Activated CD8-positive, alpha-beta memory T cell treated with anti-CD3 and anti-CD28 coated beads for 36 hours (primary cell): ENCODE results near the gene HSD17B8. TPM values are rescaled to one million over a fixed set of nuclear protein-coding genes. Genes with fewer than 3 reads are reported as not detected.

Experiments
- CTCF ChIA-PET: fragments of 350-600 bp; sonication (Branson Sonifier 250); formaldehyde crosslinking; loops from one replicate; lab custom pipeline; 2021; ENCODE audit warnings: antibody characterized with exemption; lab: Charles Lee
- POLR2A ChIA-PET: fragments of 350-600 bp; sonication (Branson Sonifier 250); formaldehyde crosslinking; loops from one replicate; lab custom pipeline; 2021; ENCODE audit warnings: antibody characterized with exemption; lab: Charles Lee
- total RNA-seq, 2 experiments: library from RNA; stranded (reverse); gene quantifications; one replicate each; pipeline ENCODE4 v1.2.3, GENCODE V29; 2021

HSD17B8 gene
- total RNA-seq, 2 experiments from 2014 or later = 20.6 to 25.4 TPM

DNA sequence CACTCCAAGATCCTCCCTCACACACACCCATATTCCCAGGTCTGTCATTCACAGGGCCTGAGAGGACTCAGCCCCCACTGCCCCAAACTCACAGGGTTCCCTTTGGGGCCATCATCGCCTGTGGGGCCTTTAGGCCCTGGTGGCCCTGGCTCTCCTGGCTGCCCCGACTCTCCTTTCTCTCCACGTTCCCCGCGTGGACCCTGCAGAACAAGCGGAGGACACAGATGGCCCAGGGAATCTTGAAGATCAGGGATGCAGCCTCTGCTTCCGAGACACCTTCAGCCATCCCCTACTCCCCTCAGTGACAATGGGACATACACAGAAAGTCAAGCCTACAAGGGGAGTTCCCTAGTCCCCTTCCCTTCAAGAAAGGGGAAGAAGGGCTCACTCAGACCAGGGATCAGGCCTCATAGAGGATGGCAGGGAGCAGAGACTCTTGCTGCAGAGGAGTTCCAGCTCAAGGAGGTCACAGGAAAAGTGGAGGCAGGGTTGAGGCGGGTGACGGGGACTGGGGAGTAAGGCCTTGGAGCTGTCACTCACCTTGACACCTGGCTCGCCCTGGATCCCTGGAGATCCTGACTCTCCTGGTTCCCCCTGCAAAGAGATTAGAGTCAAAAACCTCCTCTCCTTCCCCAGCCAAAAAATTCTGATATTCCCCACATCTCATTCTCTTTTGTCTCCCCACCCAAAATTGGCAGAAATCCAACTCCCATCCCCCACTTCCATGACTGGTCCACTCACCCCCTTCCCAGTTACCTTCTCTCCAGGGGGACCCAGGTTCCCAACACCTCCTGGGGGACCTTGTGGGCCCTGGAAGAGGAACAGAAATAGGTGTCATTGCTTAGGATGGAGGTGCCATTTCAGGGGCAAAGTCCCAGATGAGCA lies 34.9 kb upstream of the HSD17B8 start:
- POLR2A ChIA-PET = no interaction called here
- CTCF ChIA-PET = no interaction called here

DNA sequence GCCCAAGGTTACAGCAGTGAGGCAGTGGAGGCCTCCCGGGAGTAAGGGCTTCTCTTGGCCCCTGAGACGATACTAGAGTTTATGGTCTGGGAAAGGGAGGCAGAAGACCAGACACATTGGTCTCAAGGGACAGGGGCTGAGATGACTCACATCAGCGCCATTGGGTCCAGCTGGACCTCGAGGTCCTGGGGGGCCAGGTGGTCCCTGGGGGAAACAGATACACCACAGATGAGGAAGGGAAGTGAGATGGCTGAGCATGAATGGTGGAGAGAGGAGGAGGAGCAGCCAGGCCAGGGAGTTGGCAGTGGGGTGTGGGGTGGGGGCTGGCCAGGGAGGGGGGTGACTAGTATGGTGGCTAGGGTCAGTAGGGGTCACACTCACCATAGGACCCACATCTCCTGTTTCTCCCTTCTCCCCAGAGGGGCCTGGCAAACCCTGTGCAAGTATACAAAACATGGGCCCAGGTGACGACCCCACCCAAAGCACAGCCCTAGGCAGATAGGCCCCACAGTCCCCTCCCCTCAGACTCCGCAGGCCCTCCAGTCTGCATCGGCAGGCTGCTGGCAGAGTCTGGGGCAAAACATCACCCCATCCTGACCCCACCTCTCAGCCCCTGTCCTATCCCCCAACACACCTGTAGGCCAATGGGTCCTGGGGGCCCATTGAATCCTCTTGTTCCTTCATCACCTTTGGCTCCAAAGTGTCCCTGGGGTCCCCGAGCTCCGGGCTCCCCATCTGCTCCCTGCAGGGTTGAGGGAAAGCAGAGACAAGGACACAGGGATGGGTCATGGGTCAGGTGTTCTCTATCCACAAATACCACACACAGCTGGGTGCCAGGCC lies 34.1 kb upstream of the HSD17B8 start:
- ChIA-PET CTCF (no interaction called here), POLR2A (no interaction called here)

DNA sequence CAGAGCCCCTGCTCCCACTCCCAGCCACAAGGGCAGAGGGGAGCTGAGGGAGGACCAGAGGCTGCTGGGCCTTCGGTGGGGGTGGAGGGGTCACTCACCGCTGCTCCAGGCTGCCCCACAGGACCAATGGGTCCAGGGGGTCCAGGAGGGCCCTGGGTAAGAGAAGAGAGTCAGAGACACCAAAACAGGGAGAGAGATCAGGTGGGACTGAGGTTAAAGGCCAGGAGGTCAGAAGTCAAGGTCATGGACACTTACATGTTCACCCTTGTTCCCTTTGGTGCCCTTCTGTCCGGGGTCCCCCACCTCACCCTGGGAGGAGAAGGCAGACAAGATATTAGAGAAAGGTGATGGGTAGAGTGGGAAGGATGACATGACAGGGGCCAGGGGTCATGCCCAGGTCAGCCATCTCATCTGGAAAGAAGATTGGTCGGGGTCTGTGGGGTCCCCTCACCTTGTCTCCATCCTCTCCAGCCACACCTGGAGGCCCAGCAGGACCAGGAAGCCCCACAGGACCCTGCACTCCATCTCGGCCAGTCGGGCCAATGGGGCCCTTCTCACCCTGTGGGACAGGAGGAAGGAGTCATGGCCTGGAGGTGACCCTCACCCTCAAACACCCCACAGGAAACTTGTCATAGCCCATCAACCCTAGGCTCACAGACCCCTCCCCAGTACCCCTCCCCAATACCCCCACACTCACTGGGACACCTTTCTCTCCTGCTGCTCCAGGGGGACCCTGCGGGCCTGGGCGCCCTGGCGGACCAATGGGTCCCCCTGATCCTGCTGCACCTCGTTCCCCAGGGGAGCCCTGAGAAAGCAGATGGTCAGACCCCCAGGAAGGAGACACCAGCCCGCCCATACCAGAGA lies 33.2 kb upstream of the HSD17B8 start:
- CTCF ChIA-PET = no interaction called here
- POLR2A ChIA-PET = no interaction called here

DNA sequence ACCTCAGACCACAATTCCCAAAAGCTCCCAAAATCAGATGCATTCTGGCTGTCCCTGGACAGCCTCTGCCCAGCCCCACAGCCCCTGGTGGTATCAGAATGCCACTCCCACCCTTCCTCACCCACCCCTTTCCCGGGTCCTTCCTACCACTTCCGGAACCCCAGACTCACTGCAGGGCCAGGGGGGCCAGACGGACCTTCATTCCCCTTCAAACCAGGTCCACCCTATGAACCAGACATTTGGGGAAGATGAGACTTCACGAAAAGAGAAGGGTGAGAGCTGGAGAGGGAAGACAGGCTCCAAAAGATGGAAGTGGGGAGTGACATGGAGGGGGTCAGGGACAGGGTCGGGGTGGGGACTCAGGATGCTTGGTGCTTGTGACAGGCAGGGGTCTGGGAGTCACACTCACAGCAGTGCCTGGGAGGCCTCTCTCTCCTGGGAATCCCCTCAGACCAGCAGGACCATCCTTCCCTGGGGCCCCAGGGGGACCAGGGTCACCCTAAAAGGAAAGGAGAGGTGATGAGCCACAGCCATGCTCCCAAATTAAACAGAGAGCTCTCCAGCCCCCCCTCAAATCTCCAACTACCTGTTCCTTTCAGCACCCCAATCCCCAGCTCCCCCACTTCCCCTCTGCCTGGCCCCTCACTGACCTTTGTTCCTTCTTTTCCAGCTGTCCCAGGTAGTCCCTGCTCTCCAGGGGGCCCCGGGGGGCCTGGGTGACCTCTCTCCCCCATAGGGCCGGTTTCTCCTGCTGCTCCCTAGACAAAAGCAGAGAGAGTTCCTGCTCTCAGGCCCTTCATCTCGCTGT lies 32.4 kb upstream of the HSD17B8 start:
- CTCF ChIA-PET = interaction anchor here (0.7 to 1.2 kb wide), 2 partner anchors 13 to 52 kb away, joined by 4 read pairs; no protein-coding TSS in a partner anchor
- POLR2A ChIA-PET = no interaction called here

DNA sequence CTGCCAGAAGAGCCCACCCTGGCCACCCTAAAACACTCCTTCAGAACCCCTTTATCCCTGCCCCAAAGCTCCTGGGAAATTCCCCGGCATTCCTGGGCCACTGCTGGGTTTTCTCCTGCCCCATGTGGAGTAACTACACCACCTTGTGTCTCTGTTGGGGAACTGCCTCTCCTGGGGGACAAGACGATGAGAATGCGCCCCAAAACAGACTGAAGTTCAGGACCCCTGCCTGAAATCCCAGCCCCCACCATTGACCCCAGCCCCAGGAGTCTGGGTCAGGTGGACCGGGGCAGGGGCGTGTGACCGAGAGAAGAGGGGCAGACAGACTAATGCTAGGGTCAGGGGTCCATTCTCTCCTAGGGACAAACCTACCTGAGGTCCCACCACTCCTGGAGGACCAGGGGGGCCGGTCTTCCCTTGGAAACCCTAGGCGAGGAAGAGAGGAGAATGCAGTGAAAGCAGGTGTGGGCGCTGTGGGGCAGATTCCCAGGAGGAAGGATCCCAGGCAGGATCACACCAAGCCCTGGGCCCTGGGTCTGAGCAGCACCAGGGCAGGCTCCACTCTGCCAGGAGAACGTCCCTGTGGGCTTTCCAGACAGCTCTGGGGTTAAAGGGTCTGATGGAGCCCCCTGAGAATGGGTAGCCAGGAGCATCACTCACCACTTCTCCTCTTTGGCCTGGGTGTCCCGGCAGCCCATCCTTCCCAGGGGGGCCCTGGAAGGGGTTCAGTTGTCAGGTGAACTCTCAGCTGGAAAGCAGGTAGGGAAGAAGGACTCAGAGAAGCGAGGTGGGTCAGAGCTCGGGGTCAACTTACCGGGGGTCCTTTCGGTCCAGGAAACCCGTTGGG lies 31.5 kb upstream of the HSD17B8 start:
- ChIA-PET CTCF (interaction anchor here (0.7 to 1.2 kb wide), 3 partner anchors 12 to 53 kb away, joined by 3 to 4 read pairs (median 4); no protein-coding TSS in a partner anchor), POLR2A (interaction anchor here (0.6 kb wide), 1 partner anchor 327 kb away, joined by 3 read pairs; no protein-coding TSS in a partner anchor)

DNA sequence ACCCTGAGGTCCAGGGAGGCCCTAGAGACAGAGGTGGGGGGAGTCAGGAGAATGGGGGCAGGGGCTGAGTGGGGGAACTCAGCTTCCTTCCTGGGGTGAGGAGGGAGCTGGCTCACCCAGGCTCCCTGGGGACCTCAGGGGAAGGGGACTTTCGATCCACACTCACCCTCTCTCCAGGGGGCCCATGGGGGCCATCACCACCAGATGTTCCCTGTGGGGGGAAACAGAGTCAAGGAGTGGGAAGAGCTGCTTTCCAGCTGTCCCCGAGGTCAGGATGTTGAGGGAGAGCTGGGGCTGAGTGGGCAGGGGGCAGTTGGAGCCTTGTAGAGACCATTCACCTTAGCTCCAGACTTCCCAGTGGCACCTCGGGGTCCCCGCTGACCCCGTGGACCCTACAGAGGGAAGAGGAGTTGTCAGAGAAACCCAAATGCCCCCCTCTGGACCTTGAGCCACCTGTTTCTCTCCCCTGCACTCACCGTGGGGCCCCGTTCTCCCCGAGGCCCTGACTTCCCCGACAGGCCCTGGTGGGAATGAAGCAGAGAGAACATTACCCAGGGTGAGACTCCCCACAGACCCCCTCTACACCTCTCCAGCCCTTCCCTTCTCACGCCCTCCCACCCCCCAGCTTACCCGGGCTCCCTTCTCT lies 30.8 kb upstream of the HSD17B8 start:
- POLR2A ChIA-PET = no interaction called here

DNA sequence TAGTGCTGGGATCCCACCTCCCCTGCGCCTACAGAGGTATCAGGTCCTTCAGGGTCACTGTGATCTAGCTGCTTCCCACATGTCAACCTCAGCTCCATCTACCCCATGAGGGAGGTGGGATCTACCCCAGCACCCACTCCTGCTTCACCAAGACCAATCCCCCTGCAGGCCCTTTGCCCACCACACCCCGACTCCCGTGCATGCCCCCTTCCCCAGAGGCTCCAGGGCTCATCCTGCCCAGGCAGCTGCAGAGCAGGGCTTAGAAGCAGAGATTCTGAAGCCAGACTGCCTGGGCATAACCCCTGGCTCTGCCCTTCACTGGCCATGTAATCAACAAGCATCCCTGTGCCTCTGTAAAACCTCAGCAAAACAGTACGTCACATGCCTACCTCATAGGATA lies 29.7 kb upstream of the HSD17B8 start:
- CTCF ChIA-PET = interaction anchor here (0.6 to 1.3 kb wide), 3 partner anchors 14 to 69 kb away, joined by 3 to 6 read pairs (median 4); no protein-coding TSS in a partner anchor
- POLR2A ChIA-PET = no interaction called here

More for the DNA sequence above, 30.8 kb upstream of the HSD17B8 start:
- CTCF ChIA-PET = interaction anchor here (0.7 to 1.3 kb wide), 2 partner anchors 12 to 24 kb away, joined by 3 to 4 read pairs; no protein-coding TSS in a partner anchor

DNA sequence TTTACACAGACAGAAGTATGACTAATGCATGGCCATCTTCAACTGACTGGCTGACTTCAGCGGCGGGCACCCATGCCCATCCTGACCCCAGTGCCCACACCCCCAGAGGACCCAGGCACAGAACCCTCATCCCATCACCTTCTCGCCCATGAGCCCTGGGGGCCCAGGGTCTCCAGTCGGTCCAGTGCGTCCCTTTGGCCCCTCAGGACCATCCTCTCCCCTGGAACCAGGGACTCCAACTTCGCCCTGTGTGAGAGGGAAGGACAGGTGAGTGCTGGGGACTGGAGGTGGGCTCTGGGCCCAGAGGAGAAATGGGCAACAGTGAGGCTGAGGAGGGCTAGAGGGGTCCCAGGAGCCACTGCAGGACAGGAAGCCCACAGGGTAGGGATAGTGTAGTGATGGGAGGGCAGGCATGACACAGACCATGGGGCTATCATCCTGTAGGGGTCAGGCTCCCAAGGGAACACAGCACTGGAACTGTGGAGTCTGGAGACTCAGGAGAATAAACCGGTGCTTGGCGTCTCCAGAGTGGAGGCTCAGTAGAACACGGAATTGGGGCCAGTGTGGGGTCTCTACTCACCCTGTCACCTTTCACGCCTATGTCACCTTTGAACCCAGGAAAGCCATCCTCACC lies 28.9 kb upstream of the HSD17B8 start:
- CTCF ChIA-PET = interaction anchor here (0.5 to 1.1 kb wide), 3 partner anchors 14 to 72 kb away, joined by 3 read pairs; no protein-coding TSS in a partner anchor
- POLR2A ChIA-PET = no interaction called here

DNA sequence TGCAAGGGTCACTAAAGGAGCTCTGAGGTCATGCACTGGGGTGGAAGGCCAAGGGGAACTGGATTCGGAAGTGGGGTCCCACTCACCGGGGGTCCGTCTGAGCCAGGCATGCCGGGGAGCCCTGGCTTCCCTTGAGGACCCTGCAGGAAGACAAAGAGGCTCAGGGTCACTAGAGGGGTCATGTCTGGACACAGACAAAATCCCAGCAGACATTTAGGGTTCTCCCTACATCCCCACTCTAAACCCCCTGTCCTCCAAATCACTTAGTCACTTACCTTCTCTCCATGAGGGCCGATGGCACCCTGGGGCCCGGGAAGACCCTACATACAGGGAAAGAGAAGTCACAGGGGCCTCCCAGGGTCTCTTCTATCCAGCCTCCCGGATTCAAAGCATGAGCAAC lies 27.5 kb upstream of the HSD17B8 start:
- CTCF ChIA-PET = no interaction called here
- POLR2A ChIA-PET = no interaction called here

DNA sequence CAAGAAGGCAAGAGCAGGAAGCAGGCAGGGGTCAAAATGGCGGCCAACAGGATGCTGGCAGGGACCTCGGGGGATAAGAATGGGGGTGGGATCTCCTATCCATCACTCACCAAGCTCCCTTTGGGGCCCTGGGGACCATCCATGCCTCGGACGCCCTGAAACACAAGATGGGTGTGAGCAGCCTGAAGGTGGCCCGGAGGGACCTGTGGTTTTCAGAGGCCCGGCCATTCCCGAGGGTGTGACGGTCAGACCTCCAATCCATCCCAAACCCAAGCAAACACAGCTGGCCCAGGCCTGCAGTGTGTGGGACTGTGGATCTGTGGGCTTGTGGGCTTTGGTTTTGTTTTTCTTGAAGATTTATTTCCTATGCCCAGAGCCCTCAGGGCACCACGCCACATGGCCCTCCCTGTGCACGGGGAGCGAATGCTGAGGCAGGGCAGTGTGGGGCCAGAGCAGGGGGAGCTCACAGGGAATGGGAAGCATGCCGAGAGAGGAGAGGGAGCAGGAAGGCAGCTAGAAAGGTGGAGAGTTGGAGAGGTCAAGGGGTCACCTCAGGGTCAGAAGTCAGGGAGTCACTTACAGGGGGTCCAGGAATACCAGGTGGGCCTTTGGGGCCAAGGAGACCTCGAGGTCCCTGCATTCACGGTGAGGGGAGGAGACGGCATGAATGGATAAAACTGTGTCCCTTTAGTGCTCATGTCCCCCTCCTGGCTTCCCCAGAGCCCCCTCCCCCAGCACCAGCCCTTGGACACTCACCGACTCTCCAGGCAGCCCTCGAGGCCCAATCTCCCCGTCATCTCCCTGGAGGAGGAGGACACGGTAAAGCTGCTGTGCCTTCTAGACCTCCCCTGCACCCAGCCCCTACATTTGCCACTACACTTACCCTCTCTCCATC lies 26.7 kb upstream of the HSD17B8 start:
- POLR2A ChIA-PET = no interaction called here
- CTCF ChIA-PET = no interaction called here

DNA sequence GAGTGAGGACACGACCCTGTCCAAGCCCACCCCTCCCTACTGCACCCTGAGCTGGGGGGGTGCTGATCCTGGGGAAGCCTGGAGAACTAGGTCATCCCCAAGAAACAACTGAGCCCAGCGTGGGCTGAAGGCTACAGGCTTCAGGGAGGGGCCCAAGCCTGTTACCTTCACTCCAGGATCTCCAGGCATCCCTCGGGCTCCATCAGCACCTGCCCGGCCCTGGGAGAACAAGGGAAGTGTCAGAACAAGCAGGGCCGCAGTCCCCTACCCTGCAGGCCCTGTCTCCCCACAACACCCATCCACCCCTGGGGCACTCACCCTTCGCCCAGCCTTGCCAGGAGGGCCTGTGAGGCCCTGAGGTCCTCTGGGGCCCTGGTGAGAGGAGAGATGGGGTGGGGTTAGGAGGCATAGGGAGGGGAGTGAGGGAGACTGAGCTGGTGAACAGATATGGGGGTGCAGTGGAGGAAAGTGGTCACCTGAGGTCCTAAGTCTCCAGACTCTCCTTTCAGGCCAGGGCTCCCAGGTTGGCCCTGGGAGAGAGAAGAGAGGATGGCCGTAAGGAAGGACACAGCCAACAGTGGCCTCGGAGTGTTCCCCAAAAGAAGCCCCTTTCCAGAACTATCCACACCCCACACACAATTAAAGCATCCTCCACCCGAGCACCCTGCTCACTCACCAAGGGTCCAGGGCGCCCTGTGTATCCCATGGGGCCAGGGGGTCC lies 25.5 kb upstream of the HSD17B8 start:
- CTCF ChIA-PET = no interaction called here
- POLR2A ChIA-PET = no interaction called here

DNA sequence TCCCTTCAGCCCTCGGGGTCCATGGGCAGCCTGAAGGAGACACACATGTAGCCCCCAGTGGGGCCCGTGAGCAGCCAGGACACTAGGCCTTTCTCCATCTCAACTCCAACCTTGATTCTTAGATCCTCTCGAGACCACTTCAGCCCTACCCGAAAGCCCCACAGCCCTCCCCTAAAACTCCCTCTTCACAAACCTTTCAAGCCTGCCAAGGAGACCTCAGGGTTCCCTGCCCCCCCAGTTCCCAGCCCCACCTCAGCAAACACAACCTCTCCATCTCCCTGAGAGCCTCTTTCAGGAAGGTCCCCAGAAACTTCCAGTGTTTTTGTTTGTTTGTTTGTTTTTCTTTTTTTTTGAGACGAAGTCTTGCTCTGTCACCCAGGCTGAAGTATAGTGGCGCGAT lies 23.3 kb upstream of the HSD17B8 start:
- ChIA-PET CTCF (no interaction called here), POLR2A (no interaction called here)

DNA sequence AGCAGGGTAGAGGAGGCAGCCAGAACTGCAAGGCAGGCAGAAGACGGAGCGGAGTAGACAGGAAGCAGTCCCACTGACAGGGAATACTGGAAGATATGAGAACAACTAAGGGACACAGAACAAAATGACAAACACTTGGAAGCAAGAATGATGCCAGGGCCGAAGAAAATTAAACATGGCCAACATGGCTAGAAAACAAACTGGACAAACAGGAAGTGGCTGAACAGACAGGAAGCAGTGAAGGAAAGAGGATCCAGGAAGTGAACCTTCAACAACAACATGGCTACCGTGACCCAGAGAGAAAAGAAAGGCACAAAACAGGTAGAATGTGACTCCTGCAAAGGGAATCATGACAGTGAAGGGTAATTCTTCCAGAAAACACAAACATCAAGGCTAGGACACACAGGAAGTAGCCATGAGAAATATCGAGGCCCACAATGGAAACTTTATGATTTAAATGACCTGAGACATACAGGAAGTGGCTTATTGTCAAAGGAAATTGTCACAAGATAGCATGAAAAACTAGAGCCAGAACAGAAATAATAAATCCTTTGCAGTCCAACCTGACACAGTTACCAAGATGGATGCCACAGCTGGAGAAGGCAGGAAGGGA lies 21.3 kb upstream of the HSD17B8 start:
- ChIA-PET CTCF (interaction anchor here (0.8 to 1.9 kb wide), 2 partner anchors 14 to 60 kb away, joined by 3 to 9 read pairs; no protein-coding TSS in a partner anchor), POLR2A (interaction anchor here (0.8 to 1.4 kb wide), 3 partner anchors 16 to 65 kb away, joined by 3 to 6 read pairs (median 3); no protein-coding TSS in a partner anchor)

DNA sequence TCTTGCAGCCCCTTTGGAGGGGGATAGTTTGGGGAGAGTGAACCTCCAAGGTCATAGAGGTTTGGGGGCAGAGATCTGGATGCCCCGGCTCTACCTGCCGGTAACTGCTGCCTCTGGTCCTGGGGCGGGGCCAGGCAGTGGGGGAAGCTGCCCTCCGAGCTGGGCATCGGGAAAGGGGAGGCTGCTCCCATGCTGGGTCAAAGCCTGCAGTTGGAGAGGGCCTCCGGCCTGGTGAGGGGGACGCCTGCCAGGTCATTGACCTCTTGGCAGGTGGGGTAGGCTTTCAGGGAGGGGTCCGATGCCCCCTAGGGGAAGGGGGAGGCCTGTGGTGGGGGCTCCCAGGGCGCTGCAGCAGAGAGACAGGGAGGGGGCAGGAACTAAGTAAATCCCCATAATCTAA lies 19.3 kb upstream of the HSD17B8 start:
- ChIA-PET CTCF (no interaction called here), POLR2A (no interaction called here)
